Femur (tissue), 1 donor: ENCODE results near the gene TPSAB1.
"Not testable (repeated sequence)": the region's sequence is repeated elsewhere in the genome, so short reads cannot be mapped to it uniquely, and the experiment has no call there.

ENCODE experiments used
- DNase-seq: peaks from one replicate; pipeline ENCODE4 v3.0.0-alpha.2; 2017

Gene TPSAB1

GRCh38 chr16:1240436-1240835 is at the start of gene TPSAB1:
Gene TPSAB1 (plus strand): TSS chr16:1240705. CDS start chr16:1240939, 234 bp downstream.
- DNase-seq = not testable (repeated sequence)

- DNase-seq = not testable (repeated sequence)
Measured at GRCh38 chr16:1190789-1191188, 49.7 kb upstream of the TPSAB1 start.

GRCh38 chr16:1192384-1193073 is 48.0 kb upstream of the TPSAB1 start:
- DNase-seq = no peak

- no peak for DNase-seq
Measured at GRCh38 chr16:1193143-1193824, 47.2 kb upstream of the TPSAB1 start.

- DNase-seq = no peak
Measured at GRCh38 chr16:1193825-1194581, 46.5 kb upstream of the TPSAB1 start.

- DNase-seq = no peak
Measured at GRCh38 chr16:1194665-1195392, 45.7 kb upstream of the TPSAB1 start.

- no peak for DNase-seq
Measured at GRCh38 chr16:1195393-1195666, 45.2 kb upstream of the TPSAB1 start.

GRCh38 chr16:1196494-1196893 is 44.0 kb upstream of the TPSAB1 start:
- DNase-seq = no peak

GRCh38 chr16:1197237-1197866 is 43.2 kb upstream of the TPSAB1 start:
- no peak for DNase-seq

- DNase-seq = no peak
Measured at GRCh38 chr16:1198194-1198593, 42.3 kb upstream of the TPSAB1 start.

- DNase-seq = not testable (repeated sequence)
Measured at GRCh38 chr16:1198671-1199346, 41.7 kb upstream of the TPSAB1 start.

- DNase-seq = no peak
Measured at GRCh38 chr16:1199347-1200013, 41.0 kb upstream of the TPSAB1 start.

- DNase-seq = no peak
Measured at GRCh38 chr16:1200014-1200627, 40.4 kb upstream of the TPSAB1 start.

GRCh38 chr16:1201444-1201843 is 39.1 kb upstream of the TPSAB1 start:
- no peak for DNase-seq

GRCh38 chr16:1202274-1202673 is 38.2 kb upstream of the TPSAB1 start:
- no peak for DNase-seq

GRCh38 chr16:1204933-1205332 is 35.6 kb upstream of the TPSAB1 start:
- no peak for DNase-seq

- no peak for DNase-seq
Measured at GRCh38 chr16:1206326-1206725, 34.2 kb upstream of the TPSAB1 start.

GRCh38 chr16:1206786-1207185 is 33.7 kb upstream of the TPSAB1 start:
- no peak for DNase-seq

- no peak for DNase-seq
Measured at GRCh38 chr16:1208239-1208830, 32.2 kb upstream of the TPSAB1 start.

- no peak for DNase-seq
Measured at GRCh38 chr16:1209081-1209480, 31.4 kb upstream of the TPSAB1 start.

GRCh38 chr16:1210461-1210860 is 30.0 kb upstream of the TPSAB1 start:
- no peak for DNase-seq
